Subcutaneous abdominal adipose tissue (tissue), 5 donors: ENCODE results near the gene SEBOX.

Experiments used
- H3K27ac ChIP-seq: one replicate; pipeline ENCODE4 v1.7.0; 2013; ENCODE audit warnings: low read depth, mild to moderate bottlenecking, inconsistent platforms, low read length, moderate library complexity
- H3K27me3 ChIP-seq, 5 donors: one replicate each; pipeline ENCODE4 v1.7.0; 2013; ENCODE audit warnings: low read length in 5 of 5, inconsistent platforms in 1 of 5; ENCODE audit not compliant: control insufficient read depth in 5 of 5, insufficient read depth in 4 of 5
- H3K36me3 ChIP-seq, 5 donors: one replicate each; pipeline ENCODE4 v1.7.0; 2013; ENCODE audit warnings: low read length in 5 of 5; ENCODE audit not compliant: control insufficient read depth in 5 of 5, insufficient read depth in 5 of 5
- H3K4me1 ChIP-seq, 5 donors: one replicate each; pipeline ENCODE4 v1.7.0; 2013; ENCODE audit warnings: low read length in 5 of 5, mild to moderate bottlenecking in 3 of 5, moderate library complexity in 1 of 5; ENCODE audit not compliant: control insufficient read depth in 5 of 5, insufficient read depth in 5 of 5
- H3K4me3 ChIP-seq, 5 donors: one replicate each; pipeline ENCODE4 v1.7.0; 2013; ENCODE audit warnings: low read length in 5 of 5, low read depth in 1 of 5
- H3K9ac ChIP-seq, 5 donors: one replicate each; pipeline ENCODE4 v1.7.0; 2013; ENCODE audit warnings: low read length in 5 of 5, mild to moderate bottlenecking in 4 of 5, moderate library complexity in 3 of 5
- H3K9me3 ChIP-seq, 5 donors: one replicate each; pipeline ENCODE4 v1.7.0; 2013; ENCODE audit warnings: low read length in 5 of 5; ENCODE audit not compliant: control insufficient read depth in 5 of 5
- donor health status: healthy.
- donor health status: healthy.
- donor health status: healthy.
- donor health status: healthy.
- donor health status: healthy.

Gene SEBOX

DNA sequence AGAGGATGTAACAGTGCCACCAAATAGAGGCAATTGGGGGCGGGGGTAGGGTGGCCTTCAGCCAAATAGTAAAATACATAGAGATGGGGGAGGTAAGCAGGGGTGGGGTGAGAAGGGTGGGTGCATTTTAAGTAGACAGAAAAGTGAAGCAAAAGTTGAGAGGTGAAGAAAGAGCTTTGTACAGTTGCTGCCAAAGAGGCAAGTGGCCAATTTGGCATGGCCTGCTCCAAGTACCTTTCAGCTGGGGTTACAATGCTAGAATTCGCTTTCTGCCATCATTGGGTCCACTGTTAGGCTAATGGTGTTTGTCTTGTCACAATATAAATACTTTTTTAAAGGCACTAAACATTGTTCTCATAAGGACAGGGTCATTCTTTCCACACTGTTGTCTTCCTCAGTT lies 51.2 kb downstream of the SEBOX start:
- no peak overlapping the region for H3K4me3 ChIP-seq
- H3K9me3 ChIP-seq = no peaks in the 10 kb centered on the region
- no peak overlapping the region for H3K9ac ChIP-seq
- H3K27me3 ChIP-seq = peaks cover 0 to 6% (median 4%) of the 10 kb centered on the region in 5 donors
- H3K4me1 ChIP-seq = peaks cover 2 to 11% (median 10%) of the 10 kb centered on the region in 5 donors
- H3K36me3 ChIP-seq = no peaks in the 10 kb centered on the region
- H3K27ac ChIP-seq = no peak overlapping the region
